Ishikawa (cell line): Measurements from ENCODE around the gene ZBTB11.

Source experiments
- CEBPB ChIP-seq: IDR thresholded peaks from 2 replicates; pipeline ENCODE4 v1.6.1; 2012
- EP300 ChIP-seq: IDR thresholded peaks from 2 replicates; pipeline ENCODE4 v1.6.1; 2012; ENCODE audit warnings: borderline replicate concordance
- FOXM1 ChIP-seq: IDR thresholded peaks from 2 replicates; pipeline ENCODE4 v1.6.1; 2012; ENCODE audit warnings: low read depth, borderline replicate concordance
- MAX ChIP-seq: IDR thresholded peaks from 2 replicates; pipeline ENCODE4 v1.6.1; 2012
- REST ChIP-seq: IDR thresholded peaks from 2 replicates; pipeline ENCODE4 v1.6.1; 2012; ENCODE audit warnings: low read depth, mild to moderate bottlenecking
- TAF1 ChIP-seq: IDR thresholded peaks from 2 replicates; pipeline ENCODE4 v1.6.1; 2012; ENCODE audit warnings: low read depth, mild to moderate bottlenecking
- USF1 ChIP-seq: IDR thresholded peaks from 2 replicates; pipeline ENCODE4 v1.6.1; 2012

GRCh38 chr3:101719604-101720185 lies 42.8 kb upstream of the ZBTB11 start:
- TF ChIP-seq CEBPB (no peak), MAX (no peak), FOXM1 (no peak), TAF1 (no peak), EP300 (no peak), USF1 (no peak), REST (no peak)
